Thoracic aorta (tissue), 2 donors: ENCODE results near the gene GET4. TPM values are rescaled to one million over a fixed set of nuclear protein-coding genes. Genes with fewer than 3 reads are reported as not detected.

Experiments
- ATAC-seq: fragments of 150-250 bp; one replicate; pipeline ENCODE4 v1.8.0; 2017; ENCODE audit warnings: low read depth; ENCODE audit not compliant: insufficient number of reproducible peaks, low FRiP score
- DNase-seq: peaks from one replicate; pipeline ENCODE4 v3.0.0-alpha.2; 2020; ENCODE audit warnings: low spot score
- H3K27ac ChIP-seq, 2 donors: fragments of 200-600 bp; sonication (generic); 1 replicate in 1 of 2; 2 replicates in 1 of 2; pipeline ENCODE4 v1.5.1; 2016; ENCODE audit warnings: mild to moderate bottlenecking in 2 of 2, moderate library complexity in 2 of 2
- H3K27me3 ChIP-seq: fragments of 200-600 bp; sonication (generic); replicated peaks from 2 replicates; pipeline ENCODE4 v1.6.0; 2016; ENCODE audit warnings: mild to moderate bottlenecking; ENCODE audit not compliant: insufficient read depth
- H3K36me3 ChIP-seq: fragments of 200-600 bp; sonication (generic); one replicate; pipeline ENCODE4 v1.5.1; 2016
- H3K4me1 ChIP-seq, 2 donors: fragments of 200-600 bp; sonication (generic); 1 replicate in 1 of 2; 2 replicates in 1 of 2; pipeline versions ENCODE4 v1.5.1 to v1.6.0; 2016; ENCODE audit warnings: low read depth in 2 of 2, mild to moderate bottlenecking in 1 of 2; ENCODE audit not compliant: control insufficient read depth in 1 of 2
- H3K4me3 ChIP-seq: fragments of 200-600 bp; sonication (generic); 2 replicates; pipeline ENCODE4 v1.5.1; 2016; ENCODE audit warnings: mild to moderate bottlenecking
- H3K9me3 ChIP-seq: fragments of 200-600 bp; sonication (generic); 2 replicates; pipeline ENCODE4 v1.5.1; 2016
- total RNA-seq, 2 donors: library from RNA; depleted of rRNA; stranded (reverse); fragments of >200 nt; gene quantifications; one replicate each; pipeline versions ENCODE4 v1.1.0 to v1.2.3, GENCODE V29; 2016
- TF ChIP-seq, protein P1 (sequence below): fragments of 200-600 bp; sonication (generic); IDR thresholded peaks from one replicate; pipeline ENCODE4 v1.5.1; 2019; ENCODE audit warnings: antibody characterized with exemption

The GET4 gene
- total RNA-seq, 2 donors from 2014 or later, result 26.9 to 28.4 TPM

DNA sequence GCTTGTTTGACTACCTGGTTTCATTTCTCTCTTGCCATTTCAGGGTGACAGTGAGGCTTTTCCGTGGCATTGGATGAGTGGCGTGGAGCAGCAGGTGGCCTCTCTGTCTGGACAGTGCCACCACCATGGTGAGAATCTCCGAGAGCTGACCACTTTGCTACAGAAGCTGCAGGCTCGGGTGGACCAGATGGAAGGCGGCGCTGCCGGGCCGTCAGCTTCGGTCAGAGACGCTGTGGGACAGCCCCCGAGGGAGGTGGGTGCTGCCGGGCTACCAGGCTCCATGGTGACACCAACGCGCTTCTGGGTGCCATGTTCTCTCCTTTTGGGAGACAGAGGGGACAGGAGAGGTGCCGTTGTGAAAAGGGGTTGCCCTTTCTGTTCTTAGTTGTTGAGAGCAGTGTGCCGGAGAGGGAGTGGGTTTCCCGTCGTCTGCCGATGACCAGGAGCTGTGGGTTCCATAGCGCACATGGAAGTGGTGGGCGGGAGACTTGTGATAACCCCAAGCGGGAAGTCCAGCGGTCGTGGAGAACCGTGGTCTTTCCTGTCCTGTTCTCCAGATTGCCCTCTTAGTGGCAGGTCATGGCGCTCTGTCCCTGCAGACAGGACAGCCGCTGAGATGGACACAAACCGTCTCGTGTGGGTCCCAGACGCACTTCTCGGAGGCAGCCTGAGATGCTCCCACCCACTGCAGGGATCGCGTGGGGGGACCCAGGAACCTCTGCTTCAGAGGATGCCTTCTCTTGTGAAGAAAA is 22.8 kb upstream of the GET4 start:
- H3K27me3 ChIP-seq, result no peaks in the 10 kb centered on the region
- peaks cover 76% of the 10 kb centered on the region for H3K36me3 ChIP-seq
- TF ChIP-seq, protein P1, sequence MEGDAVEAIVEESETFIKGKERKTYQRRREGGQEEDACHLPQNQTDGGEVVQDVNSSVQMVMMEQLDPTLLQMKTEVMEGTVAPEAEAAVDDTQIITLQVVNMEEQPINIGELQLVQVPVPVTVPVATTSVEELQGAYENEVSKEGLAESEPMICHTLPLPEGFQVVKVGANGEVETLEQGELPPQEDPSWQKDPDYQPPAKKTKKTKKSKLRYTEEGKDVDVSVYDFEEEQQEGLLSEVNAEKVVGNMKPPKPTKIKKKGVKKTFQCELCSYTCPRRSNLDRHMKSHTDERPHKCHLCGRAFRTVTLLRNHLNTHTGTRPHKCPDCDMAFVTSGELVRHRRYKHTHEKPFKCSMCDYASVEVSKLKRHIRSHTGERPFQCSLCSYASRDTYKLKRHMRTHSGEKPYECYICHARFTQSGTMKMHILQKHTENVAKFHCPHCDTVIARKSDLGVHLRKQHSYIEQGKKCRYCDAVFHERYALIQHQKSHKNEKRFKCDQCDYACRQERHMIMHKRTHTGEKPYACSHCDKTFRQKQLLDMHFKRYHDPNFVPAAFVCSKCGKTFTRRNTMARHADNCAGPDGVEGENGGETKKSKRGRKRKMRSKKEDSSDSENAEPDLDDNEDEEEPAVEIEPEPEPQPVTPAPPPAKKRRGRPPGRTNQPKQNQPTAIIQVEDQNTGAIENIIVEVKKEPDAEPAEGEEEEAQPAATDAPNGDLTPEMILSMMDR, result no peak
- H3K4me3 ChIP-seq, result no peak overlapping the region
- ATAC-seq (no peak), DNase-seq (no peak)
- no peaks in the 10 kb centered on the region for H3K9me3 ChIP-seq
- H3K4me1 ChIP-seq, result no peaks in the 10 kb centered on the region
- H3K27ac ChIP-seq, result no peak overlapping the region

GRCh38 chr7:854118-854775 is 22.1 kb upstream of the GET4 start:
- Histone ChIP-seq H3K4me1 (no peaks in the 10 kb centered on the region), H3K36me3 (peaks cover 79% of the 10 kb centered on the region), H3K27ac (no peak overlapping the region), H3K9me3 (no peaks in the 10 kb centered on the region), H3K4me3 (no peak overlapping the region), H3K27me3 (no peaks in the 10 kb centered on the region)
- DNase-seq (no peak), ATAC-seq (no peak)
- TF ChIP-seq, protein P1, result no peak

DNA sequence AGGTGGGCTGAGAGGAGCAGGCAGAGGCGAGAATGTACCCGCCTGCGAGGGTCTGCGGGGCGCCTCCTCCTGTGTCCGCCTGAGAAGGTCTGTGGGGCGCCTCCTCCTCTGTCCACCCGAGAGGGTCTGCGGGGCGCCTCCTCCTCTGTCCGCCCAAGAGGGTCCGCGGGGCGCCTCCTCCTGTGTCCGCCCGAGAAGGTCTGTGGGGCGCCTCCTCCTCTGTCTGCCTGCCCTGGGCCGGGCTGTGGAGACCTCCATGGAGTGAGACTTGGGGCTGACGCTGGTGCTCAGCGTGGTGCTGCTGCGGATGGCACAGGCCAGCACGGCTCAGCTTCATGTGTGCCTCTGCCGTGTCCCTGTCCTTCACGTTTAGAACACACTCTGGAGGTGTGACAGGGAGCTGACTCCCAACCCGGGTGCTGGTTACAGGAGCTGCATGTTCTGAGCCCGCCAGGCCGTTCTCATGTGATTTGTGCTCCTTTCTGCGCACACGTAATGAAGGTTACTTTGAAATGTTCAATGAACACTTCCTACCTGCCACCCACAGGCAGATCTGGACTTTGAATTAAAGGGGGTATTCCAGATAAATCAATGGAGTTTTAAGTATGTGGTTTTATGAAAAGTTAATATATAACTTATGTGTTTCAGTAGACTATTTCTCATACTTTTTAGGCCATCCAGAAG is 20.5 kb upstream of the GET4 start:
- peaks cover 86% of the 10 kb centered on the region for H3K36me3 ChIP-seq
- no peak overlapping the region for H3K27ac ChIP-seq
- H3K4me3 ChIP-seq, result no peak overlapping the region
- no peaks in the 10 kb centered on the region for H3K4me1 ChIP-seq
- H3K9me3 ChIP-seq, result no peaks in the 10 kb centered on the region
- no peaks in the 10 kb centered on the region for H3K27me3 ChIP-seq
- ATAC-seq, result no peak
- TF ChIP-seq, protein P1, result no peak
- DNase-seq, result no peak

GRCh38 chr7:856444-857095 is 19.8 kb upstream of the GET4 start:
- TF ChIP-seq, protein P1, result no peak
- Histone ChIP-seq H3K27me3 (no peaks in the 10 kb centered on the region), H3K4me3 (no peak overlapping the region), H3K9me3 (no peaks in the 10 kb centered on the region), H3K27ac (no peak overlapping the region), H3K4me1 (no peaks in the 10 kb centered on the region), H3K36me3 (peaks cover 93% of the 10 kb centered on the region)
- ATAC-seq, result no peak
- DNase-seq, result no peak

DNA sequence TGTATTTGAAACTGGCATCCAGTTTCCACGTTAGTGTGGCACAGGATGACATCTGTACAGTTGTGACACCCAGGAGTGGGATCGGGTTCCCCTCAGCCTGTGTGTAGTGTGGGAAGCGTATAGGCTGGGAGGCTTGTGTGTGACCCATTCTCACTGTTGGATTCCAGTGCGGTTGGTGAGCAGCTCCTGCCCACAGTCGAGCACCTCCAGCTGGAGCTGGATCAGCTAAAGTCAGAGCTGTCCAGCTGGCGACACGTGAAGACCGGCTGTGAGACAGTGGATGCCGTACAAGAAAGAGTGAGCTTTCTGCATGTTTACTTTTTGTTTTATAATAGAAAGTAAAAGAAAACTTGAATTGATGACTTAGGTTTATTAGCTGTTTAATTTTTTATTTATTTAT is 18.7 kb upstream of the GET4 start:
- DNase-seq (no peak), ATAC-seq (no peak)
- TF ChIP-seq, protein P1, result no peak
- peaks cover 93% of the 10 kb centered on the region for H3K36me3 ChIP-seq
- H3K4me3 ChIP-seq, result no peak overlapping the region
- no peaks in the 10 kb centered on the region for H3K9me3 ChIP-seq
- H3K27me3 ChIP-seq, result no peaks in the 10 kb centered on the region
- H3K4me1 ChIP-seq, result no peaks in the 10 kb centered on the region
- no peak overlapping the region for H3K27ac ChIP-seq
